Left ventricle myocardium inferior (tissue), 1 donor: ENCODE measurements around the gene IMPG1. TPM values are rescaled to one million over a fixed set of nuclear protein-coding genes. Genes with fewer than 3 reads are reported as not detected.
A peak's percentile ranks its signal among the peaks of the same experiment; 100 is the strongest.

Experiments
- DNase-seq: peaks from one replicate; pipeline ENCODE4 v3.0.0-alpha.2; 2020
- H3K27ac ChIP-seq: fragments of 200-600 bp; replicated peaks from 2 replicates; pipeline ENCODE4 v1.8.0; 2021
- H3K27me3 ChIP-seq: fragments of 200-600 bp; 2 replicates; pipeline ENCODE4 v1.8.0; 2021; ENCODE audit warnings: low read depth
- H3K36me3 ChIP-seq: fragments of 200-600 bp; 2 replicates; pipeline ENCODE4 v1.8.0; 2021
- H3K4me1 ChIP-seq: fragments of 200-600 bp; 2 replicates; pipeline ENCODE4 v1.8.0; 2021
- H3K4me3 ChIP-seq: fragments of 200-600 bp; 2 replicates; pipeline ENCODE4 v1.8.0; 2021; ENCODE audit warnings: mild to moderate bottlenecking, moderate library complexity
- H3K9me3 ChIP-seq: fragments of 200-600 bp; replicated peaks from 2 replicates; pipeline ENCODE4 v1.8.0; 2021
- CTCF ChIP-seq: fragments of 200-600 bp; IDR thresholded peaks from 2 replicates; pipeline ENCODE4 v1.8.0; 2021; ENCODE audit warnings: antibody characterized with exemption, mild to moderate bottlenecking, borderline replicate concordance
- intact Hi-C: fragments of 100-400 bp; cut with micrococcal nuclease; formaldehyde crosslinking; loops from one replicate; pipeline ENCODE4 v1.11.0; 2022
- total RNA-seq: library from RNA; stranded (reverse); fragmentation: NEBNext Ultra II Directional; extraction: Animal tissue kit (Norgen Biotek cat#: 25700); gene quantifications from one replicate; pipeline ENCODE4 v1.2.1, GENCODE V29; 2021
- donor health status: DM: no; HTN: yes; CAD: no; lungs with severe emphysema.

The IMPG1 gene
- total RNA-seq, 1 donor from 2014 or later: not detected

- Histone ChIP-seq H3K4me3 (no peak overlapping the region), H3K9me3 (no peaks in the 10 kb centered on the region), H3K27me3 (no peaks in the 10 kb centered on the region), H3K27ac (no peak overlapping the region), H3K4me1 (peaks cover 5% of the 10 kb centered on the region), H3K36me3 (no peaks in the 10 kb centered on the region)
- DNase-seq: no peak
- intact Hi-C loops: loop anchor here (10.0 kb wide), 1 partner anchor 1521 kb away; no protein-coding TSS in a partner anchor
- no peak for TF ChIP-seq CTCF
These were observed 139.0 kb downstream of the IMPG1 start for GRCh38 chr6:75933387-75933975.

GRCh38 chr6:75932067-75932466 is 140.4 kb downstream of the IMPG1 start:
- no peaks in the 10 kb centered on the region for H3K36me3 ChIP-seq
- intact Hi-C loops: loop anchor here (10.0 kb wide), 1 partner anchor 1523 kb away; no protein-coding TSS in a partner anchor
- peaks cover 5% of the 10 kb centered on the region for H3K4me1 ChIP-seq
- no peak overlapping the region for H3K27ac ChIP-seq
- no peaks in the 10 kb centered on the region for H3K9me3 ChIP-seq
- DNase-seq: peak; percentile 20
- no peaks in the 10 kb centered on the region for H3K27me3 ChIP-seq
- peak; percentile 74 for TF ChIP-seq CTCF
- H3K4me3 ChIP-seq: no peak overlapping the region

- H3K4me3 ChIP-seq: no peak overlapping the region
- no peaks in the 10 kb centered on the region for H3K9me3 ChIP-seq
- no peak for DNase-seq
- no peak overlapping the region for H3K27ac ChIP-seq
- H3K4me1 ChIP-seq: peaks cover 5% of the 10 kb centered on the region
- intact Hi-C loops: loop anchor here (10.0 kb wide), 1 partner anchor 1524 kb away; no protein-coding TSS in a partner anchor
- no peak for TF ChIP-seq CTCF
- H3K27me3 ChIP-seq: no peaks in the 10 kb centered on the region
- no peaks in the 10 kb centered on the region for H3K36me3 ChIP-seq
These were observed 141.3 kb downstream of the IMPG1 start for GRCh38 chr6:75931011-75931680.

GRCh38 chr6:75926293-75927168 is 145.9 kb downstream of the IMPG1 start:
- intact Hi-C loops: no loop called here
- H3K4me3 ChIP-seq: no peak overlapping the region
- no peaks in the 10 kb centered on the region for H3K36me3 ChIP-seq
- no peaks in the 10 kb centered on the region for H3K4me1 ChIP-seq
- H3K27me3 ChIP-seq: no peaks in the 10 kb centered on the region
- no peak for DNase-seq
- no peaks in the 10 kb centered on the region for H3K9me3 ChIP-seq
- no peak overlapping the region for H3K27ac ChIP-seq
- TF ChIP-seq CTCF: no peak

- H3K27me3 ChIP-seq: no peaks in the 10 kb centered on the region
- DNase-seq: no peak
- intact Hi-C loops: no loop called here
- H3K4me3 ChIP-seq: no peak overlapping the region
- no peaks in the 10 kb centered on the region for H3K4me1 ChIP-seq
- H3K9me3 ChIP-seq: no peaks in the 10 kb centered on the region
- no peak for TF ChIP-seq CTCF
- H3K36me3 ChIP-seq: peaks cover 28% of the 10 kb centered on the region
- H3K27ac ChIP-seq: no peak overlapping the region
These were observed 150.2 kb downstream of the IMPG1 start for GRCh38 chr6:75922226-75922625.
